ENCODE results near the gene TTC9C. TPM values are rescaled to one million over a fixed set of nuclear protein-coding genes. Genes with fewer than 3 reads are reported as not detected.

The TTC9C gene
- total and polyA plus RNA-seq, 2 of the 13 experiments (the other 11 are each of a cell fraction or from before 2014, with no cell fraction given) = 28.0 to 36.4 TPM

GRCh38 chr11:62787005-62787759 is 58.9 kb downstream of the TTC9C start, which contains the start of gene TMEM179B (continued):
- TF ChIP-seq ELF4 (CRISPR knock-in tag; IDR thresholded peaks at IDR 0.05; ENCODE audit: borderline replicate concordance) (peak; percentile 71), HNRNPL (IDR thresholded peaks at IDR 0.05; ENCODE audit: low read depth, low read length) (no peak), ZNF644 (CRISPR knock-in tag; IDR thresholded peaks at IDR 0.05; ENCODE audit: low read depth) (no peak), ZBTB34 (CRISPR knock-in tag; IDR thresholded peaks at IDR 0.05) (peak; percentile 85; the same call in 1 of the 2 replicates), ZNF614 (CRISPR knock-in tag; IDR thresholded peaks at IDR 0.05; ENCODE audit: borderline replicate concordance) (peak; percentile 72; the same call in 1 of the 2 replicates), CBX1 (IDR thresholded peaks at IDR 0.05; ENCODE audit: low read depth) (peak; percentile 71), ZNF343 (CRISPR knock-in tag; IDR thresholded peaks at IDR 0.05) (peak; percentile 84; the same call in 1 of the 2 replicates), ZNF629 (CRISPR knock-in tag; conservative IDR thresholded peaks at IDR 0.05) (peak; percentile 38; the same call in 1 of the 2 replicates), RERE (CRISPR knock-in tag; IDR thresholded peaks at IDR 0.05; ENCODE audit: low read depth) (0 out of 2 replicates have a peak, but pooled peaks have one; percentile 50), HNF1A (IDR thresholded peaks at IDR 0.05; ENCODE audit: low read depth) (no peak), HNF1A (CRISPR knock-in tag; IDR thresholded peaks at IDR 0.05; ENCODE audit: borderline replicate concordance) (peak; percentile 83; the same call in 1 of the 2 replicates), HMGA1 (CRISPR knock-in tag; conservative IDR thresholded peaks at IDR 0.05) (no peak), RBFOX2 (IDR thresholded peaks at IDR 0.05; ENCODE audit: low read depth, low read length) (peak; percentile 97), ZBTB4 (CRISPR knock-in tag; IDR thresholded peaks at IDR 0.05; ENCODE audit: borderline replicate concordance) (no peak; the same call in 1 of the 2 replicates)
